Activated naive CD4-positive, alpha-beta T cell treated with Interleukin-2 at 50 U/mL for 16 hours (primary cell): ENCODE measurements around the gene ZDHHC17.
"Not testable (repeated sequence)": the region's sequence is repeated elsewhere in the genome, so short reads cannot be mapped to it uniquely, and the experiment has no call there.

Experiments used
- DNase-seq: peaks from one replicate; pipeline ENCODE4 v3.0.0-alpha.2; 2020

Gene ZDHHC17, protein sequence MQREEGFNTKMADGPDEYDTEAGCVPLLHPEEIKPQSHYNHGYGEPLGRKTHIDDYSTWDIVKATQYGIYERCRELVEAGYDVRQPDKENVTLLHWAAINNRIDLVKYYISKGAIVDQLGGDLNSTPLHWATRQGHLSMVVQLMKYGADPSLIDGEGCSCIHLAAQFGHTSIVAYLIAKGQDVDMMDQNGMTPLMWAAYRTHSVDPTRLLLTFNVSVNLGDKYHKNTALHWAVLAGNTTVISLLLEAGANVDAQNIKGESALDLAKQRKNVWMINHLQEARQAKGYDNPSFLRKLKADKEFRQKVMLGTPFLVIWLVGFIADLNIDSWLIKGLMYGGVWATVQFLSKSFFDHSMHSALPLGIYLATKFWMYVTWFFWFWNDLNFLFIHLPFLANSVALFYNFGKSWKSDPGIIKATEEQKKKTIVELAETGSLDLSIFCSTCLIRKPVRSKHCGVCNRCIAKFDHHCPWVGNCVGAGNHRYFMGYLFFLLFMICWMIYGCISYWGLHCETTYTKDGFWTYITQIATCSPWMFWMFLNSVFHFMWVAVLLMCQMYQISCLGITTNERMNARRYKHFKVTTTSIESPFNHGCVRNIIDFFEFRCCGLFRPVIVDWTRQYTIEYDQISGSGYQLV

GRCh38 chr12:76763746-76764675 lies at the start of gene ZDHHC17:
TSS of gene ZDHHC17 (plus strand) at chr12:76764115. CDS start at chr12:76764237, 122 bp downstream.
- peak; percentile 91 for DNase-seq

DNA sequence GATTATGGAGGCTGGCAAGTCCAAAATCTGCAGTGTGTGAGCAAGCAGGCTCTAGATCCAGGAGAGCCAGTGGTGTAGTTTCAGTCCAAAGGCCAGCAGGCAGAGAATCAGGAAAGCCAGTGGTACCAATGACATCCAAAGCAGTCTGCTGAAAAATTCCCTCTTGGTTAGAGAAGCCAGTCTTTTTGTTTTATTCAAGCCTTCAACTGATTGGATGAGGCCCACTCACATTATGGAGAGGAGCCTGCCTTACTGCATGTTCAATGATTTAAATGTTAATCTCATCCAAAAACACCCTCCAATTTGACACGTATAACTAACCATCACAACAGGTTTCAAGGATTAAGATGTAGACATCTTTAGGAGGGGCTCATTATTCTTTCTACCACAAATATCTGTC lies 49.5 kb upstream of the ZDHHC17 start:
- DNase-seq, result no peak

GRCh38 chr12:76714861-76715260 lies 49.1 kb upstream of the ZDHHC17 start:
- no peak for DNase-seq

- no peak for DNase-seq
Observed at GRCh38 chr12:76715332-76715731, 48.6 kb upstream of the ZDHHC17 start.

GRCh38 chr12:76717314-76717713 lies 46.6 kb upstream of the ZDHHC17 start:
- DNase-seq, result no peak

- DNase-seq, result no peak
Observed at GRCh38 chr12:76719171-76720041, 44.5 kb upstream of the ZDHHC17 start.

DNA sequence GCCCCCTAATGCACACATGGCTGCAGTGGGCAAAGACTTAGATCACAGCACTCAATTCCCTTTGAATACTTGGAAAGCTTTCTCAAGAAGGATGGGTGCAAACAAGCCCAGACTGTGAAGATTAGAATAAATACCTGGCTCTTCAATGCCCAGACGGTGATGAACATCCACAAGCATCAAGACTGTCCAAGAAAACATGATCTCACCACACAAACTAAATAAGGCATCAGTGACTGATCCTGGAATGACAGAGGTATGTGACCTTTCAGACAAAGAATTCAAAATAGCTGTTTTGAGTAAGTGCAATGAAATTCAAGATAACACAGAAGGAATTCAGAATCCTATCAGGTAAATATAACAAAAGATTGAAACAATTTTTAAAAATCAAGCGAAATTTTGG lies 43.8 kb upstream of the ZDHHC17 start:
- DNase-seq, result no peak

DNA sequence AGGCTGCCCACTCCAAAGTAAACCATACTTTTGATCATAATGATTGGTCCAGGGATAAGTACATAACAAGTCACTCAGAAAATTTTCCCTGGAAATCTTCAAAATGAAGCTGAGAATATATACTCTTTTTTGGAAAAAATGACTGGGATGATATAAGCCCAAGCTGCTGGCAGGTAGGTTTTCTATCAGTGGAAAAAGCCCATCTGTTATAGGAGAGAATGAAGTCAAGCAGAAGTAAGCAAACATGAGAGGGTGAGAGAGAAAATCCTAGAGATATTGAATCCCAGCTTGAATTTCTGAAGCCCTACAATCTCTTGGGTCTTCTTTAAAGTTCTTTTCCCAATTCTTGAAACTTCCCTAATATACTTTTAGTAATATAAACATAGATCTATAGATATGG lies 37.3 kb upstream of the ZDHHC17 start:
- DNase-seq, result no peak

DNA sequence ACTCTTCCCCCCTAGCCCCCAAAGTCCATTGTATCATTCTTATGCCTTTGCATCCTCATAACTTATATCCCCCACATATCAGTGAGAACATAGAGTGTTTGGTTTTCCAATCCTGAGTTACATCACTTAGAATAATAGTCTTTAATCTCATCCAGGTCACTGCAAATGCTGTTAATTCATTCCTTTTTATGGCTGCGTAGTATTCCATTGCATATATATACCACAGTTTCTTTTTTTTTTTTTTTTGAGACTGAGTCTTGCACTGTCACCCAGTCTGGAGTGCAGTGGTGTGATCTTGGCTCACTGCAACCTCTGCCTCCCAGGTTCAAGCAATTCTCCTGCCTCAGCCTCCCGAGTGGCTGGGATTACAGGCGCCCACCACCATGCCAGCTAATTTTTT lies 31.7 kb upstream of the ZDHHC17 start:
- DNase-seq, result not testable (repeated sequence)

GRCh38 chr12:76737689-76738088 lies 26.2 kb upstream of the ZDHHC17 start:
- DNase-seq, result not testable (repeated sequence)

DNA sequence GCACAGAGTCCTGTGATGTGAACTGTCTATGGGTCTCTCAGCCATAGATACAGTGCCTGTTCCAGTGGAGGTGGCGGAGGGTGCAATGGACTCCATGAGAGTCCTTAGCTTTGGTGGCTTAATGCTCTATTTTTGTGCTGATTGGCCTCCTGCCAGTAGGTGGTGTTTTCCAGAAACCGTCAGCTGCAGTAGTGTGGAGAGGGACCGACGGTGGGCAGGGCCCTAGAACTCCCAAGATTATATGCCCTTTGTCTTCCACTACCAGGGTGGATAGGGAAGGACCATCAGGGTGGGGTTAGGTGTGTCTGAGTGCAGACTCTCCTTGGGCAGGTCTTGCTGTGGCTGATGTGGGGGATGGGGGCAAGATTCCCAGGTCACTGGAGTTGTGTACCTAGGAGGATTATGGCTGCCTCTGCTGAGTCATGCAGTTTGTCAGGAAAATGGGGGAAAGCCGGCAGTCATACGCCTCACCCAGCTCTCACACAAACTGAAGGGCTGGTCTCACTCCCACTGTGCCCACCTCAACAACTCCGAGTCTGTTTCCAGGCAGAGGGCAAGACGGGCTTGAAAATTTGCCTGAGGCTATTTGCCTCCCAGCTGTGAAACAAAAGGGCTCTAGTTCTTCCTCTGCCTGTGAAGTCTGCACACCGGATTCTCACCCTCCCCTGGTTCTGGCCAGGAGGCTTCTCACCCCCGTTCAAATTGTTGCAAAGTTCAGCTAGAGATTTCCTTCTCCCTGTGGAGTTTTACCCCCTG lies 24.9 kb upstream of the ZDHHC17 start:
- DNase-seq, result no peak

- DNase-seq, result no peak
Observed at GRCh38 chr12:76739896-76740295, 24.0 kb upstream of the ZDHHC17 start.

- DNase-seq, result no peak
Observed at GRCh38 chr12:76740501-76740900, 23.4 kb upstream of the ZDHHC17 start.

GRCh38 chr12:76745343-76745742 lies 18.6 kb upstream of the ZDHHC17 start:
- no peak for DNase-seq

DNA sequence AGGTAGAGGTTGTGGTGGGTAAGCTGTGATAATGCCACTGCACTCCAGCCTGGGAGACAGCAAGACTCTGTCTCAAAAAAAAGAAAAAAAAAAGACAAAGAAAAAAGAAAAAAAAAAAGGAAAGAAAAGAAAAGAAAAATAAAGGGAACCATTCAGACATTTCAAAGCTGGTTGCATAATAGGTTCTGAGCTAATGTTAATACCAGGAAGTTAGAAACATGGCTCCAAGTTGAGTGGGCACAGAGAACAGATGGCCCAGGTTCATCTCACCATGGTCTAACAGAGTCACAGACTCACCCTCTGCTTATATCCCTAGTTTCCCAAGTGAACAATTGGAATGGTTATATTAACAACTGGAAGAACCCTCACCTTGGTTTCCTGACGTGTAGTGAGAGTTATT lies 17.4 kb upstream of the ZDHHC17 start:
- no peak for DNase-seq

GRCh38 chr12:76747245-76747644 lies 16.7 kb upstream of the ZDHHC17 start:
- no peak for DNase-seq

- DNase-seq, result no peak
Observed at GRCh38 chr12:76755829-76756379, 8.0 kb upstream of the ZDHHC17 start.

DNA sequence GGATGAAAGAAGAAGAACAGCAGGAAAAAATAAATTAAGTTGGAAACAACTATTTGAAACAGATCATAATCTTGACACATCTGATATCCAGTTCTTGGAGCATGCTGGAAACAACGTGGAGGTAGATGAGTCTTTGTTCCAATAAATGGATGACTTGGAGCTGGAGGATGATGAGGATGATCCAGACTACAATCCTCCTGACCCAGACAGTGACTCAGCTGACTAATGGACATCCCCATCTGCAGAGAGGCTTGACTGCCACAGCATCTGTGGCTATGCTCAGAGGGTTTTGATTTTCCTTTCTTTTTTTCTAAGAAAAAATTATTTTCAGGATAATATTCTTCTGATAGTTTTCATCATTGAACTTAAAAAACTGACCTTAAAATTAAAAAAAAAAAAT lies 6.2 kb upstream of the ZDHHC17 start:
- DNase-seq, result no peak

GRCh38 chr12:76762601-76762980 lies 1.3 kb upstream of the ZDHHC17 start:
- no peak for DNase-seq

DNA sequence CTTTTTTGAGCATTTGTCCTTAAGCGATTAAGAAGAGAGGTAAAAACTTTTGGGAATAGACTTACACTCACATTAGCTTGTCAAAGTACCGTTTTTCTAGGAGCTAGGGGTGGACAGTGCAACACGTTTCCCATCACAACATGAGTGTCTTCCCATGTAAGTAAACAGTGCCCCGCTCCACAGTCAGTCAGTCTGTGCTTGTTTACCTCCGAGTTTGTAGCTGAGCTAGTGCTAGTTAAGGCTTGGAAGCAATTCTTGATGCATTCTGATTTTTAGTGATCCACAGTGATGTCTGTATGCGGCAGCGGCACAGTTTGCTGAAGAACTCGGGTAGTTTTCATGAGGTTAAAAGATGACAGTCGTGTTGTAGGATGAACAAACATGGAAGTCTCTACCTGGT lies 941 bp downstream of the ZDHHC17 start:
- DNase-seq, result no peak

DNA sequence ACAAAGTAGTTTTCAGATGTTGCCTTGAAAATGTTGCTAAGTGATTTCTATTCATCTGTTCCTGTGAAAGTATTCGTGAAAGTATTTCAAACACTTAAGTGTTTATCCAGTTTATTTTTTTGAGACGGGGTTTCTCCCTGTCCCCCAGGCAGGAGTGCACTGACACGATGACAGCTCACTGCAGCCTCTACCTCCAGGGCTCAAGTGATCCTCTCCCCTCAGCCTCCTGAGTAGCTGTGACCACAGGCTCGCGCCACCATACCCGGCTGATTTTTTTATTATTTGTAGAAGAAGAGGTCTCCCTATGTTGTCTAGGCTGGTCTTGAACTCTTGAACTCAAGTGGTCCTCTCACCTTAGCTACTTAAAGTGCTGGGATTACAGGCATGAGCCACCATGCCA lies 1.7 kb downstream of the ZDHHC17 start:
- DNase-seq, result no peak
